HepG2 (cell line): ENCODE data around the gene GMFB. TPM values are rescaled to one million over a fixed set of nuclear protein-coding genes. Genes with fewer than 3 reads are reported as not detected.

ENCODE experiments used
- AHR ChIP-seq: IDR thresholded peaks from 2 replicates; pipeline ENCODE4 v1.6.1; 2018; ENCODE audit warnings: missing genetic modification reagents, missing compliant biosample characterization
- DMTF1 ChIP-seq: sonication (generic); formaldehyde crosslinking; IDR thresholded peaks from 2 replicates; pipeline ENCODE4 v1.4.0; 2020; ENCODE audit warnings: mild to moderate bottlenecking, missing genetic modification reagents
- ETV6 ChIP-seq: sonication (generic); formaldehyde crosslinking; conservative IDR thresholded peaks from 2 replicates; pipeline ENCODE4 v1.4.0; 2020; ENCODE audit warnings: missing genetic modification reagents
- GABPB1 ChIP-seq: IDR thresholded peaks from 2 replicates; pipeline ENCODE4 v1.6.1; 2016; ENCODE audit warnings: mild to moderate bottlenecking, missing genetic modification reagents, moderate library complexity, missing compliant biosample characterization
- GTF3A ChIP-seq: sonication (generic); formaldehyde crosslinking; conservative IDR thresholded peaks from 2 replicates; pipeline ENCODE4 v1.4.0; 2020; ENCODE audit warnings: mild to moderate bottlenecking, missing genetic modification reagents
- HOXA7 ChIP-seq: sonication (generic); formaldehyde crosslinking; IDR thresholded peaks from 2 replicates; pipeline ENCODE4 v1.8.1; 2022; ENCODE audit warnings: mild to moderate bottlenecking, missing genetic modification reagents, moderate library complexity
- HOXA9 ChIP-seq: sonication (generic); formaldehyde crosslinking; IDR thresholded peaks from 2 replicates; pipeline ENCODE4 v1.8.1; 2022; ENCODE audit warnings: missing genetic modification reagents, mild to moderate bottlenecking, moderate library complexity, borderline replicate concordance
- KAT2B ChIP-seq: fragments of 150-350 bp; IDR thresholded peaks from 2 replicates; pipeline ENCODE4 v1.6.1; 2014; ENCODE audit warnings: low read depth, low read length, borderline replicate concordance
- KDM6A ChIP-seq: IDR thresholded peaks from 2 replicates; pipeline ENCODE4 v1.6.1; 2016; ENCODE audit warnings: low read depth
- MTF1 ChIP-seq: sonication (generic); formaldehyde crosslinking; IDR thresholded peaks from 2 replicates; pipeline ENCODE4 v1.5.0; 2020; ENCODE audit warnings: missing genetic modification reagents
- POLR2G ChIP-seq: fragments of 200-400 bp; formaldehyde crosslinking; IDR thresholded peaks from 2 replicates; pipeline ENCODE4 v1.6.1; 2018; ENCODE audit warnings: mild to moderate bottlenecking, low read depth, low read length, moderate library complexity
- RBM22 ChIP-seq: fragments of 200-400 bp; formaldehyde crosslinking; optimal IDR thresholded peaks from 2 replicates; pipeline ENCODE3; 2017; ENCODE audit warnings: mild to moderate bottlenecking, low read length, moderate library complexity
- ZBTB33 ChIP-seq: sonication (generic); formaldehyde crosslinking; IDR thresholded peaks from 2 replicates; pipeline ENCODE4 v1.4.0; 2020; ENCODE audit warnings: missing genetic modification reagents
- ZNF331 ChIP-seq: sonication (generic); formaldehyde crosslinking; IDR thresholded peaks from 2 replicates; pipeline ENCODE4 v1.4.0; 2020; ENCODE audit warnings: missing genetic modification reagents
- ZNF34 ChIP-seq: sonication (generic); formaldehyde crosslinking; IDR thresholded peaks from 2 replicates; pipeline ENCODE4 v1.4.0; 2020; ENCODE audit warnings: mild to moderate bottlenecking, missing genetic modification reagents, borderline replicate concordance
- ZNF484 ChIP-seq: sonication (generic); formaldehyde crosslinking; IDR thresholded peaks from 2 replicates; pipeline ENCODE4 v1.5.1; 2020; ENCODE audit warnings: mild to moderate bottlenecking, low read depth, missing genetic modification reagents, borderline replicate concordance
- polyA plus RNA-seq, 8 experiments: library from polyadenylated mRNA; depleted of rRNA in 3 of 8; stranded (reverse) in 7 of 8; unstranded in 1 of 8; fragments of >200 nt; fragmentation: Illumina TruSeq in 4 of 8; extraction: Trizol in 4 of 8; gene quantifications; 2 replicates each; pipeline versions ENCODE4 v1.2.1 to v1.2.3, GENCODE V29; 2011 to 2016; ENCODE audit warnings: low read depth in 4 of 8, missing spikeins in 1 of 8, mixed read lengths in 1 of 8; ENCODE audit not compliant: insufficient read depth in 1 of 8
- total RNA-seq, 5 experiments: library from RNA; depleted of rRNA; stranded (reverse); fragments of >200 nt; fragmentation: Illumina TruSeq; extraction: Trizol; gene quantifications; 2 replicates each; pipeline ENCODE4 v1.2.3, GENCODE V29; 2016; ENCODE audit warnings: low read depth in 1 of 5
- TF ChIP-seq, protein P1 (sequence below): sonication (generic); formaldehyde crosslinking; IDR thresholded peaks from 2 replicates; pipeline ENCODE4 v1.4.0; 2020; ENCODE audit warnings: missing genetic modification reagents, borderline replicate concordance
- TF ChIP-seq, protein P2 (sequence below): sonication (generic); formaldehyde crosslinking; IDR thresholded peaks from 2 replicates; pipeline ENCODE4 v1.5.1; 2020; ENCODE audit warnings: mild to moderate bottlenecking, missing genetic modification reagents, moderate library complexity
- TF ChIP-seq, protein P3 (sequence below): sonication (generic); formaldehyde crosslinking; IDR thresholded peaks from 2 replicates; pipeline ENCODE4 v1.4.0; 2020; ENCODE audit warnings: missing genetic modification reagents

Gene GMFB
- total and polyA plus RNA-seq, 2 of the 13 experiments (the other 11 are each of a cell fraction or from before 2014, with no cell fraction given) = 17.3 to 68.2 TPM

DNA sequence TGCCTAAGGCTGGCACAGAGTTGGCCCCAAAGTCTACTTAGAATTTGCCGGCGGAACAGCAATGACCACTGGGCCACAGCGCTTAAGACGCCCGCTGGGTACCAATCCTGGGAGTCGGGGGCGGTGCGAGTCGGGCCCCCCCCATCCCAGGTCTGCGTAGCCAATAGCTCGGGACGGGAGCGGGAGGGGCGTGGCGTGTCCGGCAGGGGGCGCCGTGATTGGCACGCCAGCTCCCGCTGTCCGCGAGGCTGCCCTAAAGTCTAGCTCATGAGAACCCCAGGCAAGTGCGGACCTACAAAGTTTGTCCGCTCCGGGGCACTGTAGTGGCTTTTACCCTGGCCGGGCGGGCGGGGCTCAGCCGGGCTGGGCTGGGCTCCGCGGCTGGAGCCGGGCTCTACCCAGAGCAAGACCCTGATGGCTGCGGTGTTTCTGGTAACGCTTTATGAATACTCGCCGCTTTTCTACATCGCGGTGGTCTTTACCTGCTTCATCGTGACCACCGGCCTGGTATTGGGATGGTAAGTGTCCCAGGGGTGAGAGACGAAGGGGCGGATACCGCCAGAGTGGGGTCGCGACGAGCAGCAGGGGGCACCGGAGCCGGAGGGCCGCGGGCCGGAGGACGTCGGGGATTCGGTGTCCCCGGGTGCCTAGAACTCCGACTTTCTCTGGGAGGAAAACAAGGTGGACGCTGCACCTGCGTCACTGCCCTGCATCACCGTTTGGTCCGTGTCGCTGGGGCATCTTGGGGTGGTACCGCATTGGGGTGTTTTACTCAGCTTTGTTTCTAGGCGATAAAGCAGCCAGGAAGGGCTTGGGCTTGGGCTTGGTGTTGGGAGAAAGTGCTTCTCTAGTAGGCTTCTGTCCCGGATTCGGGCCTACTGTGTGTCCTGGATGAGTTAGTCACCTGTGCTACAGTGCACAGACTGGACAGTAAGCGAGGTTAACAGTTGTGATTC lies 21.0 kb upstream of the GMFB start, which contains the start of gene CGRRF1 (continued):
- no peak for TF ChIP-seq AHR (CRISPR knock-in tag)
- TF ChIP-seq ZNF484 (CRISPR knock-in tag) = no peak
- no peak for TF ChIP-seq ETV6
- TF ChIP-seq KDM6A (CRISPR knock-in tag) = no peak
- TF ChIP-seq, protein P1, sequence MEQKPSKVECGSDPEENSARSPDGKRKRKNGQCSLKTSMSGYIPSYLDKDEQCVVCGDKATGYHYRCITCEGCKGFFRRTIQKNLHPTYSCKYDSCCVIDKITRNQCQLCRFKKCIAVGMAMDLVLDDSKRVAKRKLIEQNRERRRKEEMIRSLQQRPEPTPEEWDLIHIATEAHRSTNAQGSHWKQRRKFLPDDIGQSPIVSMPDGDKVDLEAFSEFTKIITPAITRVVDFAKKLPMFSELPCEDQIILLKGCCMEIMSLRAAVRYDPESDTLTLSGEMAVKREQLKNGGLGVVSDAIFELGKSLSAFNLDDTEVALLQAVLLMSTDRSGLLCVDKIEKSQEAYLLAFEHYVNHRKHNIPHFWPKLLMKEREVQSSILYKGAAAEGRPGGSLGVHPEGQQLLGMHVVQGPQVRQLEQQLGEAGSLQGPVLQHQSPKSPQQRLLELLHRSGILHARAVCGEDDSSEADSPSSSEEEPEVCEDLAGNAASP (CRISPR knock-in tag) = peak; percentile 66; the same call in 1 of the 2 replicates
- TF ChIP-seq ZNF34 (CRISPR knock-in tag) = peak; percentile 92; the same call in 1 of the 2 replicates
- no peak for TF ChIP-seq KAT2B
- TF ChIP-seq, protein P2, sequence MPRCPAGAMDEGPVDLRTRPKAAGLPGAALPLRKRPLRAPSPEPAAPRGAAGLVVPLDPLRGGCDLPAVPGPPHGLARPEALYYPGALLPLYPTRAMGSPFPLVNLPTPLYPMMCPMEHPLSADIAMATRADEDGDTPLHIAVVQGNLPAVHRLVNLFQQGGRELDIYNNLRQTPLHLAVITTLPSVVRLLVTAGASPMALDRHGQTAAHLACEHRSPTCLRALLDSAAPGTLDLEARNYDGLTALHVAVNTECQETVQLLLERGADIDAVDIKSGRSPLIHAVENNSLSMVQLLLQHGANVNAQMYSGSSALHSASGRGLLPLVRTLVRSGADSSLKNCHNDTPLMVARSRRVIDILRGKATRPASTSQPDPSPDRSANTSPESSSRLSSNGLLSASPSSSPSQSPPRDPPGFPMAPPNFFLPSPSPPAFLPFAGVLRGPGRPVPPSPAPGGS = no peak; the same call in 1 of the 2 replicates
- TF ChIP-seq GABPB1 (CRISPR knock-in tag) = peak; percentile 82
- peak; percentile 89 for TF ChIP-seq ZNF331 (CRISPR knock-in tag)
- no peak for TF ChIP-seq ZBTB33
- TF ChIP-seq MTF1 = no peak
- no peak for TF ChIP-seq DMTF1
- no peak for TF ChIP-seq HOXA9 (CRISPR knock-in tag)
- peak; percentile 85 for TF ChIP-seq POLR2G
- no peak for TF ChIP-seq GTF3A (CRISPR knock-in tag)
- TF ChIP-seq, protein P3, sequence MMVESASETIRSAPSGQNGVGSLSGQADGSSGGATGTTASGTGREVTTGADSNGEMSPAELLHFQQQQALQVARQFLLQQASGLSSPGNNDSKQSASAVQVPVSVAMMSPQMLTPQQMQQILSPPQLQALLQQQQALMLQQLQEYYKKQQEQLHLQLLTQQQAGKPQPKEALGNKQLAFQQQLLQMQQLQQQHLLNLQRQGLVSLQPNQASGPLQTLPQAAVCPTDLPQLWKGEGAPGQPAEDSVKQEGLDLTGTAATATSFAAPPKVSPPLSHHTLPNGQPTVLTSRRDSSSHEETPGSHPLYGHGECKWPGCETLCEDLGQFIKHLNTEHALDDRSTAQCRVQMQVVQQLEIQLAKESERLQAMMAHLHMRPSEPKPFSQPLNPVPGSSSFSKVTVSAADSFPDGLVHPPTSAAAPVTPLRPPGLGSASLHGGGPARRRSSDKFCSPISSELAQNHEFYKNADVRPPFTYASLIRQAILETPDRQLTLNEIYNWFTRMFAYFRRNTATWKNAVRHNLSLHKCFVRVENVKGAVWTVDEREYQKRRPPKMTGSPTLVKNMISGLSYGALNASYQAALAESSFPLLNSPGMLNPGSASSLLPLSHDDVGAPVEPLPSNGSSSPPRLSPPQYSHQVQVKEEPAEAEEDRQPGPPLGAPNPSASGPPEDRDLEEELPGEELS (CRISPR knock-in tag) = 0 out of 2 replicates have a peak, but pooled peaks have one; percentile 12
- TF ChIP-seq RBM22 = no peak
- TF ChIP-seq HOXA7 (CRISPR knock-in tag) = no peak
